Motor neuron (in vitro differentiated cells): ENCODE data around the gene RBPMS2. TPM values are rescaled to one million over a fixed set of nuclear protein-coding genes. Genes with fewer than 3 reads are reported as not detected.

Source experiments
- ATAC-seq, 8 experiments: fragments of 200-7000 bp; cut with Tn5 transposase; replicated peaks in 6 of 8; 2 replicates each; pipeline ENCODE4 v1.8.0; 2021; ENCODE audit warnings: mild to moderate bottlenecking in 8 of 8, moderate library complexity in 8 of 8
- H3K27ac ChIP-seq, 2 donors: fragments of 250-450 bp; sonication (Bioruptor Pico); 2 replicates each; pipeline ENCODE4 v1.9.0; 2021; ENCODE audit warnings: antibody characterized with exemption in 2 of 2, mild to moderate bottlenecking in 2 of 2, moderate library complexity in 1 of 2
- H3K4me1 ChIP-seq, 2 donors: fragments of 250-450 bp; sonication (Bioruptor Pico); replicated peaks in 1 of 2; 2 replicates each; pipeline ENCODE4 v1.6.1; 2021; ENCODE audit warnings: antibody characterized with exemption in 2 of 2, mild to moderate bottlenecking in 2 of 2, moderate library complexity in 1 of 2
- H3K4me3 ChIP-seq, 5 donors: fragments of 250-450 bp; sonication (Bioruptor Pico); 2 replicates each; pipeline ENCODE4 v1.9.0; 2021; ENCODE audit warnings: antibody characterized with exemption in 5 of 5, mild to moderate bottlenecking in 5 of 5, moderate library complexity in 4 of 5
- WGBS, 10 experiments: fragments of 450-650 bp; shearing (Covaris generic); methylation state at CpG; one replicate each; pipeline ENCODE4 v1.0.0; 2022; 5-methylcytosine and 5-hydroxymethylcytosine counted together
- in situ Hi-C, 9 experiments: fragments of 400-800 bp; cut with MboI; loops; one replicate each; pipeline ENCODE4 v1.15.0; 2021; ENCODE audit warnings: low sequenced_read_pairs in 9 of 9, low pct_unique_long_range_greater_than_20kb in 2 of 9; ENCODE audit not compliant: unreplicated experiment in 9 of 9
- total RNA-seq, 8 experiments: library from RNA; unstranded; fragments of 300-600 nt; gene quantifications; 2 replicates each; pipeline versions ENCODE4 v1.2.3 to v1.2.4, GENCODE V29; 2022

Gene RBPMS2
- total RNA-seq, 8 experiments from 2014 or later: 0.27 to 2.3 (median 0.89) TPM

DNA sequence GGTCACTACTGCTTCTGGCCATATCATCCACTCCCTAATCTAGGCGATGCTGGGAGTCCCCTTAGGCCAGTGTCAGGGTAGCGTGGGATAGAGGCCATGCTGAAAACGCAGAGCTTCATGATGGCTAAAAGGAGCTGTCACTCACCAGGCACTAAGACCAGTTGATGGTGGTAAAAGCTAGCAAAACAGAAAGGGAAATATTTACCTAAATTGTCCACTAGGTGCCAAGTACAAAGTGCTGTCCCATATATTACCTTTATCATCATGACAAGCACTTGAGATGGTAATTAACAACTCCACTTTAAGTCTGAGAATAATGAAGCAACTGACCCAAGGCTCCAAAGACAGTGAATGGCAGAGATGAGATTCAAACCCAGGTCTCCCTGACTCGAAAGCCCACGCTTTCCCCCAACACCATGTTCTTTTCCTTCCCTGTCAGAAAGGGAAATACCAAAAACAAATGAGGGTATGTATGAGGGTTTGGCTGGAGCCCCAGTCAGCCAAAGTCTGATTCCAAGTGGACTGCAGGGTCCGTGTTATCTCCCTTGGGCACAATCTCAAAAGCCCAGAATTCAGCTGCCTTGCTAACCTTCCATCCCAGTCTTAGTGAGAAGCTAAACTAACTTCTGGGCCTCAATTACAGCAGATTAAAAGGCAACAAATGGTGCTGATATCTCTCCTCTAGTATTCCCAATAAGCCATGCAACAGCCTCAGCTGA is 84.7 kb downstream of the RBPMS2 start:
- in situ Hi-C loops: loop anchor here in 1 of 9 experiments (25.0 kb wide), 1 partner anchor 253 kb away; no protein-coding TSS in a partner anchor
- peaks cover 3 to 12% of the 10 kb centered on the region in 2 donors for H3K4me1 ChIP-seq
- no peak overlapping the region for H3K4me3 ChIP-seq
- no peak for ATAC-seq
- H3K27ac ChIP-seq: no peak overlapping the region
- 80 to 100% (median 97%) methylated on average over 1 to 6 of the region's 6 CpGs; no CpG with 5 or more reads in 2 of the 10 experiments for WGBS, 10 experiments

GRCh38 chr15:64690008-64690407 is 85.4 kb downstream of the RBPMS2 start:
- 83 to 100% (median 93%) methylated on average over 1 to 3 of the region's 3 CpGs; no CpG with 5 or more reads in 1 of the 10 experiments for WGBS, 10 experiments
- in situ Hi-C loops: loop anchor here in 1 of 9 experiments (25.0 kb wide), 1 partner anchor 253 kb away; no protein-coding TSS in a partner anchor
- ATAC-seq: no peak
- Histone ChIP-seq H3K27ac (no peak overlapping the region), H3K4me1 (peaks cover 3 to 5% of the 10 kb centered on the region in 2 donors), H3K4me3 (no peak overlapping the region)

Other genes with a start within 250 kb of the RBPMS2 start
- gene PIF1, start 50.1 kb upstream of the RBPMS2 start, total RNA-seq: 10 to 100 TPM in 3 of 8 experiments, 1 to 10 TPM in 2, under 1 TPM in 3; 0.36 to 17.7 (median 4.5) TPM
- 10 to 100 TPM in 3 of 8 experiments, 1 to 10 TPM in 5; 2.3 to 57.2 (median 6.5) TPM for gene PLEKHO2, start 66.3 kb upstream of the RBPMS2 start, total RNA-seq
- 1 to 10 TPM; 1.0 to 7.7 (median 3.4) TPM for gene ANKDD1A, start 136.3 kb upstream of the RBPMS2 start, total RNA-seq
- 10 to 100 TPM; 50.6 to 75.7 (median 64.4) TPM for gene SPG21, start 214.3 kb upstream of the RBPMS2 start, total RNA-seq